Coronary artery (tissue), 2 donors: Measurements from ENCODE around the gene RFTN2.
"Not testable (repeated sequence)": the region's sequence is repeated elsewhere in the genome, so short reads cannot be mapped to it uniquely, and the experiment has no call there.

Experiments used
- DNase-seq: peaks from one replicate; pipeline ENCODE4 v3.0.0-alpha.2; 2017; ENCODE audit warnings: low spot score
- H3K27ac ChIP-seq, 2 donors: fragments of 200-600 bp; sonication (generic); one replicate each; pipeline ENCODE4 v1.5.1; 2016 to 2019
- H3K4me3 ChIP-seq: fragments of 200-600 bp; sonication (generic); 2 replicates; pipeline ENCODE4 v1.5.1; 2016; ENCODE audit warnings: mild to moderate bottlenecking, moderate library complexity
- TF ChIP-seq, protein P1 (sequence below): fragments of 200-600 bp; sonication (generic); IDR thresholded peaks from one replicate; pipeline ENCODE4 v1.5.1; 2019; ENCODE audit warnings: antibody characterized with exemption

RFTN2 gene

DNA sequence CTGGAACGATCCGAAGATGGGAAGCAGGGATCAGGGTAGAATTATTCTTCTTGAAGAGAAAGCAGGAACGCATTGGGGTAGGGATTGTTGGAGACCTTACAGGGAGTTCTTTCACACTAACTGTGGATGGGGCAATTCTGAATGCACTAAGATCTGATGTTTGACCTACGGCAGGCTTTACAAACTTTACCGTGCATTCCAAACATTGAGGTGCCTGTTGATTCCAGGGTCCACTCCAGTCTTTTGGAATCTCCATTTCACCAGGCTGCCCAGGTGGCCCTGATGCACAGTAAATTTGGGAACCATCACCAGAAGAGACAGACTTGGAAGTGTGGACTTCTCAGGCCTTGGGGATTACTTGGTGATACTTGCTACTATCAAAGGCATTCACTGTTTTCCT is 76.9 kb downstream of the RFTN2 start:
- TF ChIP-seq, protein P1, sequence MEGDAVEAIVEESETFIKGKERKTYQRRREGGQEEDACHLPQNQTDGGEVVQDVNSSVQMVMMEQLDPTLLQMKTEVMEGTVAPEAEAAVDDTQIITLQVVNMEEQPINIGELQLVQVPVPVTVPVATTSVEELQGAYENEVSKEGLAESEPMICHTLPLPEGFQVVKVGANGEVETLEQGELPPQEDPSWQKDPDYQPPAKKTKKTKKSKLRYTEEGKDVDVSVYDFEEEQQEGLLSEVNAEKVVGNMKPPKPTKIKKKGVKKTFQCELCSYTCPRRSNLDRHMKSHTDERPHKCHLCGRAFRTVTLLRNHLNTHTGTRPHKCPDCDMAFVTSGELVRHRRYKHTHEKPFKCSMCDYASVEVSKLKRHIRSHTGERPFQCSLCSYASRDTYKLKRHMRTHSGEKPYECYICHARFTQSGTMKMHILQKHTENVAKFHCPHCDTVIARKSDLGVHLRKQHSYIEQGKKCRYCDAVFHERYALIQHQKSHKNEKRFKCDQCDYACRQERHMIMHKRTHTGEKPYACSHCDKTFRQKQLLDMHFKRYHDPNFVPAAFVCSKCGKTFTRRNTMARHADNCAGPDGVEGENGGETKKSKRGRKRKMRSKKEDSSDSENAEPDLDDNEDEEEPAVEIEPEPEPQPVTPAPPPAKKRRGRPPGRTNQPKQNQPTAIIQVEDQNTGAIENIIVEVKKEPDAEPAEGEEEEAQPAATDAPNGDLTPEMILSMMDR, result no peak
- Histone ChIP-seq H3K27ac (no peak overlapping the region), H3K4me3 (no peak overlapping the region)
- DNase-seq, result no peak

DNA sequence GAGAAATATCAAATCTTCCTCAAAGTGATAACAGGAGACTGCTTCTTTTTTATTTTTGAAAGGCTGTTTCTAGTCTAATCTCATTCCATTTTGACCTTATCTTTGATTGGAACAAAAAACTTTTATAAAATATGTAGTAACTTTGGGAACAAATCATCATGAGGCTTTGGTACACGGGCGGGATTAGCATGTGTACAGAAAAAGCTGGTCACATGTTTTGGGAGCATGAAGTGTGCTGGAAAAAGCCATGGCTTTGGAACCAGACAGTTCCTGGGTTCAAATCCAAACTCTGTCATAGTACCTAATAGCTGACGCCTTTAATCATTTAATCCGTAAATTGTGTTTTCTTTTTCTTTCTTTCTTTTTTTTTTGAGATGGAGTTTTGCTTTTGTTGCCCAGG is 78.2 kb downstream of the RFTN2 start:
- Histone ChIP-seq H3K27ac (no peak overlapping the region), H3K4me3 (no peak overlapping the region)

DNA sequence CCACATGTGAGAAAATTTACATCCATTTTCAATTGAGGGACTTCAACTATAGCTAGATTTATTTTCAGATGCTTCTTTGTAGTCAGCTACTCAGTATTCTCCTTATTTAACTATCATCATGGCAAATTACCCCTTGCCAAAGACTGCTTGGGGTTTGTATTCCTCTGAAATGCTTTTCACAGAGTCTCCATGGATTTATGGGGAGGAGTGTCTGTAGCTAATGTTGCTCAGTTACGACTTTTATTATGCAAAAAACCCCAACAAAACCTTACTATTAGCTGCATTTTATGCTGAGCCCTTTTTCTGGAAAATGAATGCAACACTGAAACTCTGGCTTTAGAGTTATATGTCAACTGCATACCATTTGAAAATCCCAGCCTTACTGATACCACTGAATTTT is 78.6 kb downstream of the RFTN2 start:
- no peak for DNase-seq

More for the DNA sequence above, 78.2 kb downstream of the RFTN2 start:
- TF ChIP-seq, protein P1, result no peak
- DNase-seq, result no peak

DNA sequence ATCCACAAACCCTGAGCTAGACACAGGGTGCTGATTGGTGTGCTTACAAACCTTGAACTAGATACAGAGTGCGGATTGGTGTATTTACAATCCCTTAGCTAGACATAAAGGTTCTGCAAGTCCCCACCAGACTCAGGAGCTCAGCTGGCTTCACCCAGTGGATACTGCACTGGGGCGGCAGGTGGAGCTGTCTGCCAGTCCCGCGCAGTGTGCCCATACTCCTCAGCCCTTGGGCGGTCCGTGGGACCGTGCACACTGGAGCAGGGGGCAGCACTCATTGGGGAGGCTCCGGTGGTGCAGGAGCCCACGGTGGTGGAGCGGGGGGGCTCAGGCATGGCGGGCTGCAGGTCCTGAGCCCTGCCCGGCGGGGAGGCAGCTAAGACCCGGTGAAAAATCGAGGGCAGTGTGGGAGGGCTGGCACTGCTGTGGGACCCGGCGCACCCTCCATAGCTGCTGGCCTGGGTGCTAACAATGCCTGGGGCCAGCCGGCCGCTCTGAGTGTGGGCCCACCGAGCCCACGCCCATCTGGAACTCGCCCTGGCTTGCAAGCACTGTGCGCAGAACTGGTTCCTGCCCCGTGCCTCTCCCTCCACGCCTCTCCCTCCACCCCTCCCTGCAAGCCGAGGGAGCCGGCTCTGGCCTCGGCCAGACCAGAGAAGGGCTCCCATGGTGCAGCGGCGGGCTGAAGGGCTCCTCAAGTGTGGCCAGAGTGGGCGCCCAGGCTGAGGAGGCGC is 83.9 kb downstream of the RFTN2 start:
- Histone ChIP-seq H3K27ac (no peak overlapping the region), H3K4me3 (no peak overlapping the region)
- TF ChIP-seq, protein P1, result no peak
- no peak for DNase-seq

More for the DNA sequence above, 78.6 kb downstream of the RFTN2 start:
- Histone ChIP-seq H3K27ac (no peak overlapping the region), H3K4me3 (no peak overlapping the region)
- TF ChIP-seq, protein P1, result no peak

DNA sequence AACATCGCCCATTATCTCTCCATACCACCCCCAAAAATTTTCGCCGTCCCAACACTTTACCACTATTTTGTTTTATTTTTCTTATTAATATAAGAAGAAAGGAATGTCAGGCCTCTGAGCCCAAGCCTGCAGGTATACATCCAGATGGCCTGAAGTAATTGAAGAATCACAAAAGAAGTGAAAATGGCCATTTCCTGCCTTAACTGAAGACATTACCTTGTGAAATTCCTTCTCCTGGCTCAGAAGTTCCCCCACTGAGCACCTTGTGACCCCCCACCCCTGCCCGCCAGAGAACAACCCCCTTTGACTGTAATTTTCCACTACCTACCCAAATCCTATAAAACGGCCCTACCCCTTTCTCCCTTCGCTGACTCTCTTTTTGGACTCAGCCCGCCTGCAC is 88.1 kb downstream of the RFTN2 start:
- DNase-seq, H3K27ac ChIP-seq, H3K4me3 ChIP-seq: not testable (repeated sequence)

DNA sequence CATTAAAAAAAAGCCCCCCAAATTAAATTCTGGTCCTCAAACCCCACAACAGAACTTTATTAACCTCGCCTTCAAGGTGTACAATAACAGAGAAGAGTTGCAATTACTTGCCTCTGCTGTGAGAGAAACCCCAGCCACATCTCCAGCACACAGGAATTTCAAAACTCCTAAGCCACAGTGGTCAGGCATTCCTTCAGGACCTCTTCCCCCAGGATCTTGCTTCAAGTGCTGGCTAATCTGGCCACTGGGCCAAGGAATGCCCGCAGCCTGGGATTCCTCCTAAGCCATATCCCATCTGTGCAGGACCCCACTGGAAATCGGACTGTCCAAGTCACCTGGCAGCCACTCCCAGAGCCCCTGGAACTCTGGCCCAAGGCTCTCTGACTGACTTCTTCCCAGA is 95.2 kb downstream of the RFTN2 start:
- H3K27ac ChIP-seq, H3K4me3 ChIP-seq, DNase-seq: not testable (repeated sequence)

DNA sequence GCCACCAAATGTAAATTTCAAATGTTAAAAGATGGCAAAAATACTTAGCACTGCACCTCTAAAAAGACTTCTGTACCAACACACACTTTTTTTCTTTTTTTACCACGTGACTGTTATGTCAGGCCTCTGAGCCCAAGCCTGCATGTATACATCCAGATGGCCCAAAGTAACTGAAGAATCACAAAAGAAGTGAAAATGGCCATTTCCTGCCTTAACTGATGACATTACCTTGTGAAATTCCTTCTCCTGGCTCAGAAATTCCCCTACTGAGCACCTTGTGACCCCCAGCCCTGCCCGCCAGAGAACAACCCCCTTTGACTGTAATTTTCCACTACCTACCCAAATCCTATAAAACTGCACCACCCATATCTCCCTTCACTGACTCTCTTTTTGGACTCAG is 97.1 kb downstream of the RFTN2 start:
- H3K27ac ChIP-seq, H3K4me3 ChIP-seq, DNase-seq: not testable (repeated sequence)

DNA sequence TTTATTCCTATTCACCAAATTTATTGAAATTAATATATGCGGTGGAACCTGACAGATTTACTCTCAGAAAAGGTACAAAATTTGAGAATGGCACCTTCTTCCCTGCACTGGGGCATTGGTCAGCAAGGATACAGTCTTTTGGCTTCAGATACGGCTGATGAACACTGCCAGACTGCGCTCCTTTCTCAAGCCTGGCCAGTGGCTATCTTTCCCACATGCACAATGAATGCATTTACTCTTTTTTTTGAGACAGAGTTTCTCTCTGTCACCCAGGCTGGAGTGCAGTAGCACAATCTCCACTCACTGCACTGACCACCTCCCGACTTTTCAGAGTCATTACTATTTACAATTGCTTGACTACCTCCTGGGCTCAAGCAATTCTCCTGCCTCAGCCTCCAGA is 97.9 kb downstream of the RFTN2 start:
- TF ChIP-seq, protein P1, result no peak
- Histone ChIP-seq H3K27ac (peak overlapping the region in 1 of 2 donors; percentile 36), H3K4me3 (no peak overlapping the region)
- DNase-seq, result no peak

DNA sequence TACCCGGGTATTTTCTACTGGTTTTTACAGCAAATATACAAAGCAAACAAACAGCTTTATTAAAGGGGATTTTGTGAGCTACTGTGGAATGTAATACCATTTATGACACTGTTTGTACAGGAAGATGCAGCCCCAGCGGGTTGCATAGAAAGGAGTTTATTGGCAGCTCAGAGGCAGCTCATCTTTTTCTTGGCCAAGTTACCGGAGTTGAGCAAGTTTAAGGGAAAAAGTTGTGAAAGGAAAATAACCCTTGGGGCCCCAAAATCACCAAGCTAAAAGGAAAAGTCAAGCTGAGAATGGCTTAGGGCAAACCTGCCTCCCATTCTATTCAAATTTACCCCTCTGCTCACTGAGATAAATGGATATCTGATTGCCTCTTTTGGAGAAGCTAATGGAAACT is 98.8 kb downstream of the RFTN2 start:
- Histone ChIP-seq H3K27ac (peak overlapping the region in 1 of 2 donors; percentile 36), H3K4me3 (no peak overlapping the region)
- no peak for DNase-seq
- TF ChIP-seq, protein P1, result no peak
